ENCODE measurements around the gene TRAF3.
A peak's percentile ranks its signal among the peaks of the same experiment; 100 is the strongest.

TRAF3 gene

GRCh38 chr14:102778338-102779083 lies 1.3 kb downstream of the TRAF3 start:
- Mint-ChIP-seq H3K4me3 (peak overlapping the region; percentile 87), H3K36me3 (peaks cover 25% of the 10 kb centered on the region), H3K9me3 (no peaks in the 10 kb centered on the region), H3K27me3 (no peaks in the 10 kb centered on the region), H3K4me1 (peaks cover 62% of the 10 kb centered on the region), H3K27ac (peak overlapping the region; percentile 84)
- peak; percentile 45 for DNase-seq
- CTCF ChIA-PET: no interaction called here

DNA sequence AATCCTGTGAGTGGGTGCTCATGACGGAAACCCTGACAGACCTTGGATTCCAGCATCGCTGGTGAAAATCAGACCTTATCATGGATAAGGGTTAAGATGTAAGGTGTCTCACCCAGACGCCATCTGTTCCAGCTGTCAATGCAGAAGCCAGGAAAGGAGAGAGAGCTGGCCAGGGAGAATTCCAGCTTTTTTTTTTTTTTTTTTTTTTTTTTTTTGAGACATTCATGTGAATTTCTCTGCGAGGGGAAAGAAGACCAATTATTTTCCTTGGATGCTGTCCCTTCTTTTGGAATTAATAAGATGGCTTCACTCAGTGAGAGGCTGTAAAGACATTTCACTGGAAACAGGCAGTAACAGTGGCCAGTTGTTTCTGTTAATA lies 1.8 kb downstream of the TRAF3 start:
- peaks cover 25% of the 10 kb centered on the region for H3K36me3 Mint-ChIP-seq
- peaks cover 66% of the 10 kb centered on the region for H3K4me1 Mint-ChIP-seq
- H3K27ac Mint-ChIP-seq: peak overlapping the region; percentile 84
- H3K4me3 Mint-ChIP-seq: peak overlapping the region; percentile 87
- H3K9me3 Mint-ChIP-seq: no peaks in the 10 kb centered on the region
- H3K27me3 Mint-ChIP-seq: no peaks in the 10 kb centered on the region
- no peak for DNase-seq
- CTCF ChIA-PET: interaction anchor here (1.2 kb wide), 1 partner anchor 9 kb away, joined by 3 read pairs; no protein-coding TSS in a partner anchor

DNA sequence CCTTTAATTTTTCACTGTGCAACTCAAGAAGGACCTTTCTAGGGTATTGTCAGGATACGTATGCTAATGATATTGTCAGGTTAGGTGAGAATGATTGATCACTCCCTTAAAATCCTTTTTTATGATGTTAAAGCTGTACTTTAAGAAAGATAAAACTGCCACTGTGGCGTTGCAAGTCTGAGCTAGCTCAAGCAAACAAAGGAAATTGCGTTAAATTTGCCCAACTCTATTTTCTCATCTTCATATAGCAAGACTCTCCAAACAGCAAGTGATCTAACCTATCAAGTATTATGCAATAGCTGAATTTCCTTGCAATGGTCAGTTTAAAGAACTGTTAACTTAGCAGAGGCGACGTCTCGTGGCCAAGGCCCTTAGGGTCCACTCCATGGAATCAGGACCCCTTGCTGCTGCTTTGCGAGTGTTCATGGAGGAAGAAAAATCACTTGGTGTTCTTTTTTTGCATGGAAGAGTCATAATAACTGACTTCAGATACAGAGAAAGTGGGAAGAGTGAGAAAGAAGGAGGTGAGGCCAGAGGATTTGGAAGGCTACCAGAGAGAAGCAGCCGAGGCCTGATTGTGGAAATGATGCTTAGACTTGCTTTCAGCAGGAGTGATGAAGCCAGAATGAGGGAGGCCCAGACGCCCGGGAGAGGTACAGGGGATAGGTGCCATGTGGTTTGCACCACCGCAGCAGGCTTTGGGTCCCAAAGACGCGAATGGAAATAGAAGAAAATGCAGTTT lies 2.5 kb downstream of the TRAF3 start:
- H3K4me1 Mint-ChIP-seq: peaks cover 65% of the 10 kb centered on the region
- peak overlapping the region; percentile 87 for H3K4me3 Mint-ChIP-seq
- H3K36me3 Mint-ChIP-seq: peaks cover 25% of the 10 kb centered on the region
- CTCF ChIA-PET: interaction anchor here (1.2 kb wide), 1 partner anchor 8 kb away, joined by 3 read pairs; no protein-coding TSS in a partner anchor
- H3K9me3 Mint-ChIP-seq: no peaks in the 10 kb centered on the region
- H3K27ac Mint-ChIP-seq: peak overlapping the region; percentile 63
- no peak for DNase-seq
- H3K27me3 Mint-ChIP-seq: no peaks in the 10 kb centered on the region

- no peak overlapping the region for H3K4me3 Mint-ChIP-seq
- peaks cover 25% of the 10 kb centered on the region for H3K36me3 Mint-ChIP-seq
- H3K27me3 Mint-ChIP-seq: no peaks in the 10 kb centered on the region
- no peak for DNase-seq
- no peaks in the 10 kb centered on the region for H3K9me3 Mint-ChIP-seq
- H3K4me1 Mint-ChIP-seq: peaks cover 66% of the 10 kb centered on the region
- H3K27ac Mint-ChIP-seq: no peak overlapping the region
- CTCF ChIA-PET: interaction anchor here (1.1 kb wide), 1 partner anchor 26 kb away, joined by 3 read pairs; no protein-coding TSS in a partner anchor
Observed at GRCh38 chr14:102781063-102781462, 3.8 kb downstream of the TRAF3 start.

- CTCF ChIA-PET: interaction anchor here (0.7 to 1.2 kb wide), 2 partner anchors 8 to 258 kb away, joined by 3 to 4 read pairs; no protein-coding TSS in a partner anchor
- Mint-ChIP-seq H3K27ac (no peak overlapping the region), H3K4me3 (no peak overlapping the region), H3K27me3 (no peaks in the 10 kb centered on the region), H3K36me3 (peaks cover 29% of the 10 kb centered on the region), H3K4me1 (peaks cover 68% of the 10 kb centered on the region), H3K9me3 (no peaks in the 10 kb centered on the region)
- no peak for DNase-seq
Observed at GRCh38 chr14:102782974-102783373, 5.7 kb downstream of the TRAF3 start.

- H3K36me3 Mint-ChIP-seq: peaks cover 13% of the 10 kb centered on the region
- DNase-seq: no peak
- no peaks in the 10 kb centered on the region for H3K27me3 Mint-ChIP-seq
- CTCF ChIA-PET: interaction anchor here (0.6 to 2.5 kb wide), 3 partner anchors 10 to 552 kb away, joined by 5 to 8 read pairs (median 6); no protein-coding TSS in a partner anchor
- H3K4me3 Mint-ChIP-seq: no peak overlapping the region
- H3K9me3 Mint-ChIP-seq: no peaks in the 10 kb centered on the region
- peaks cover 61% of the 10 kb centered on the region for H3K4me1 Mint-ChIP-seq
- peak overlapping the region; percentile 38 for H3K27ac Mint-ChIP-seq
Observed at GRCh38 chr14:102784892-102785594, 7.8 kb downstream of the TRAF3 start.

DNA sequence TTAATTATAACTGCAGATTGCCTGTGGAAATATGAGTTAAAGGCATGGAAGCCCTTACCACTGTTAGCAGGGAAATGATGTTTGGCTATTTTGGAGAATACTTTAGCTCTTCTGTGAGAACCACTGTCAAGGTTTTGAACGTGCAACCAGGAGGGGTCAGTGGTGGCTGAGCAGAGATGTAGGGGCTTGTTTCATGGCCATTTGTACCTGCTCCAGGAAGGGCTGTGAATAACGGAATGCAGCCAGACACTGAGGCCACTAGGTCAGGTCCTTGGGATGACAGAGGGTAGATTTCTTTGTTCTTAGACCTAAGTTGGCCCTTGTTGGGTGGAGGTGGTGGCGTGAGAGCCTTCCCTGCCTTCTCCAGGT lies 8.3 kb downstream of the TRAF3 start:
- Mint-ChIP-seq H3K27ac (no peak overlapping the region), H3K27me3 (no peaks in the 10 kb centered on the region), H3K4me3 (no peak overlapping the region), H3K36me3 (peaks cover 15% of the 10 kb centered on the region), H3K9me3 (peaks cover under 1% of the 10 kb centered on the region), H3K4me1 (peaks cover 60% of the 10 kb centered on the region)
- no peak for DNase-seq
- CTCF ChIA-PET: interaction anchor here (0.6 to 2.5 kb wide), 4 partner anchors 11 to 551 kb away, joined by 4 to 8 read pairs (median 6); no protein-coding TSS in a partner anchor

DNA sequence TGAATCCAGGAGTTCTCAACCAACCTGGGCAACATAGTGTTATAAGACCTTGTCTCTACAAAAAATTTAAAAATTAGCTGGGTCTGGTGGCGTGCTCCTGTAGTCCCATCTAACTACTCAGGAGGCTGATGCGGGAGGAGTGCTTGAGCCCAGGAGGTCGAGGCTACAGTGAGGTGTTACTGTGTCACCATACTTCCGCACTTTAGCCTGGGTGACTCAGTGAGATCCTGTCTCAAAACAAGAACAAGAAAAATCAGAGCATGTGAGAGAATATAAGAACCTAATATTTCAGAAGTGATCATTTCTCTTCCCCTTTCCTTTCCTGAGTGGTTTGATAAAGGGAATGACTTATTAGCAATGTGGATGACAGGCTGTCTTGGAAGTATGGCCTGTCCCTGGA lies 9.5 kb downstream of the TRAF3 start:
- peak overlapping the region; percentile 47 for H3K27ac Mint-ChIP-seq
- no peak for DNase-seq
- no peak overlapping the region for H3K4me3 Mint-ChIP-seq
- CTCF ChIA-PET: interaction anchor here (2.5 kb wide), 1 partner anchor 12 kb away, joined by 8 read pairs; no protein-coding TSS in a partner anchor
- H3K9me3 Mint-ChIP-seq: peaks cover 8% of the 10 kb centered on the region
- H3K4me1 Mint-ChIP-seq: peaks cover 55% of the 10 kb centered on the region
- no peaks in the 10 kb centered on the region for H3K27me3 Mint-ChIP-seq
- peaks cover 17% of the 10 kb centered on the region for H3K36me3 Mint-ChIP-seq

DNA sequence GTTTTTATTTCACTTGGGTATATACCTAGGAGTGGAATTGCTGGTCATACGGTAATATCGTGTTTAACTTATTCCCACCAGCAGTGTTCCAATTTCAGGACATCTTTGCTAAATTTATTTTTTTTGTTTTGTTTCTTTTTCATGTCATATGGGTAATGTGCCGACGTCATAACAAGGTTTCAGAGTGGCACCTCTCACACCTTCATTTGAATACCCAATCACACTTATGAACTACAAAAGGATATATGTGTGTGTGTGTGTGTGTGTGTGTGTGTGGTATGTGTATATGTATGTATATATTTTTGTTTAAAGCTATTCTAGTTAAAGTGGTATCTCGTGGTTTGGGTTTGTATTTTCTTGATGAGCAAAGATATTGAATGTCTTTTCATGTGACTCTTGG lies 12.1 kb downstream of the TRAF3 start:
- DNase-seq: no peak
- Mint-ChIP-seq H3K9me3 (peaks cover 19% of the 10 kb centered on the region), H3K27me3 (no peaks in the 10 kb centered on the region), H3K4me1 (peaks cover 54% of the 10 kb centered on the region), H3K27ac (no peak overlapping the region), H3K36me3 (peaks cover 34% of the 10 kb centered on the region), H3K4me3 (no peak overlapping the region)
- CTCF ChIA-PET: no interaction called here

- Mint-ChIP-seq H3K27ac (no peak overlapping the region), H3K9me3 (peaks cover 19% of the 10 kb centered on the region), H3K27me3 (no peaks in the 10 kb centered on the region), H3K4me3 (no peak overlapping the region), H3K36me3 (peaks cover 33% of the 10 kb centered on the region), H3K4me1 (peaks cover 47% of the 10 kb centered on the region)
- CTCF ChIA-PET: no interaction called here
- DNase-seq: no peak
Observed at GRCh38 chr14:102793531-102794328, 16.5 kb downstream of the TRAF3 start.

GRCh38 chr14:102795060-102795925 lies 18.0 kb downstream of the TRAF3 start:
- H3K27me3 Mint-ChIP-seq: no peaks in the 10 kb centered on the region
- H3K36me3 Mint-ChIP-seq: peaks cover 31% of the 10 kb centered on the region
- H3K9me3 Mint-ChIP-seq: peaks cover 19% of the 10 kb centered on the region
- CTCF ChIA-PET: interaction anchor here (0.6 to 1.0 kb wide), 3 partner anchors 9 to 100 kb away, joined by 3 read pairs; no protein-coding TSS in a partner anchor
- H3K4me1 Mint-ChIP-seq: peaks cover 50% of the 10 kb centered on the region
- H3K4me3 Mint-ChIP-seq: no peak overlapping the region
- peak overlapping the region; percentile 72 for H3K27ac Mint-ChIP-seq
- peak; percentile 64 for DNase-seq

DNA sequence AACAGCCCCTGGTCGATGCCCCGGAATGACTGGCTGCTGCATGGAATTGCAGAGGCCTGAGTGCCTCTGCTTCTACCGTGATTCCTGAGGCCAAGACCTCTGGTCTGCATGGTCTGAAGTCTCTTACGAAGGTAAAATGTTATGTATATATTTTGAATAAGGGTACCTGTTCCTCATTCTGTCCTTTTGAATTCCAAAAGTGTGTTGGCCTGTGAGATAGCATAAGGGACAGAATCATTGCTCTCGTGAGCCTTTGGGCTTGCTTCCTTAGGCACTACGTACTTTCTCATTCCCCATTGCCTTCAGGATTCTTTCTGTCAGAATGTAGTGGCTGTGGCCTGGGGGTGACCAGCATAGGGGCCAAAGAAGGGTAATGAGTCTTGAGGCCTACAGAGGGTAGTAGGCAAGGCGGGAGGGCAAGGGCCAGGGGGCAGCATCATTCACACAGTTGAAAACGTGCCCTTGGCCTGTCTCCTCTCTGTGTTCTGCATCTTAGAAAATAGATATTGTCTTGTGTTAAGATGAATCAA lies 19.5 kb downstream of the TRAF3 start:
- CTCF ChIA-PET: no interaction called here

More for the DNA sequence above, 19.5 kb downstream of the TRAF3 start:
- Mint-ChIP-seq H3K4me1 (peaks cover 48% of the 10 kb centered on the region), H3K27me3 (no peaks in the 10 kb centered on the region), H3K4me3 (no peak overlapping the region), H3K9me3 (peaks cover 11% of the 10 kb centered on the region), H3K27ac (no peak overlapping the region), H3K36me3 (peaks cover 20% of the 10 kb centered on the region)
- DNase-seq: no peak

Data from activated naive CD4-positive, alpha-beta T cell treated with anti-CD3 and anti-CD28 coated beads, Interleukin-2, amount 10 ng/mL, durations not matched to agents 7 days and 5 days (primary cell).